ENCODE results near the gene PUM2. TPM values are rescaled to one million over a fixed set of nuclear protein-coding genes. Genes with fewer than 3 reads are reported as not detected.

The PUM2 gene
- polyA plus RNA-seq, 3 donors: 109 to 113 (median 112) TPM

GRCh38 chr2:20205069-20205468 lies 145.6 kb downstream of the PUM2 start:
- DNase-seq (ENCODE audit: low read depth in 3 of 3, low spot score in 2 of 3): no peak

GRCh38 chr2:20203521-20204225 lies 147.0 kb downstream of the PUM2 start:
- DNase-seq (ENCODE audit: low read depth in 3 of 3, low spot score in 2 of 3): no peak

- DNase-seq (ENCODE audit: low read depth in 3 of 3, low spot score in 2 of 3): no peak
These were observed 147.6 kb downstream of the PUM2 start for GRCh38 chr2:20203072-20203471.

GRCh38 chr2:20201671-20202070 lies 149.0 kb downstream of the PUM2 start:
- DNase-seq (ENCODE audit: low read depth in 3 of 3, low spot score in 2 of 3): no peak

- no peak for DNase-seq (ENCODE audit: low read depth in 3 of 3, low spot score in 2 of 3)
These were observed 149.7 kb downstream of the PUM2 start for GRCh38 chr2:20200697-20201555.

- no peak for DNase-seq (ENCODE audit: low read depth in 3 of 3, low spot score in 2 of 3)
These were observed 150.9 kb downstream of the PUM2 start for GRCh38 chr2:20199633-20200270.

- DNase-seq (ENCODE audit: low read depth in 3 of 3, low spot score in 2 of 3): no peak
These were observed 151.6 kb downstream of the PUM2 start for GRCh38 chr2:20198796-20199632.

Other genes starting within 250 kb of the PUM2 start
- 10 to 100 TPM; 19.7 to 24.1 (median 20.2) TPM for gene SDC1, start 125.7 kb downstream of the PUM2 start, polyA plus RNA-seq (ENCODE audit: insufficient read length in 3 of 3)
- gene RHOB, start 96.2 kb upstream of the PUM2 start, polyA plus RNA-seq (ENCODE audit: insufficient read length in 3 of 3): 10 to 100 TPM; 70.6 to 93.3 (median 81.6) TPM

Data from right renal cortex interstitium (tissue), 3 donors.